Ascending aorta (tissue), 2 donors: ENCODE measurements around the gene TMIGD2. TPM values are rescaled to one million over a fixed set of nuclear protein-coding genes. Genes with fewer than 3 reads are reported as not detected.

Experiments used
- DNase-seq, 2 donors: peaks; one replicate each; pipeline ENCODE4 v3.0.0-alpha.2; 2019; ENCODE audit warnings: low spot score in 2 of 2
- H3K27ac ChIP-seq, 2 donors: fragments of 200-600 bp; sonication (generic); one replicate each; pipeline ENCODE4 v1.5.1; 2016 to 2017; ENCODE audit warnings: mild to moderate bottlenecking in 1 of 2
- H3K27me3 ChIP-seq: fragments of 200-600 bp; sonication (generic); one replicate; pipeline ENCODE4 v1.5.1; 2017
- H3K36me3 ChIP-seq, 2 donors: fragments of 200-600 bp; sonication (generic); one replicate each; pipeline ENCODE4 v1.5.1; 2016
- H3K4me1 ChIP-seq, 2 donors: fragments of 200-600 bp; sonication (generic); one replicate each; pipeline ENCODE4 v1.5.1; 2016 to 2017; ENCODE audit warnings: mild to moderate bottlenecking in 1 of 2
- H3K4me3 ChIP-seq, 2 donors: fragments of 200-600 bp; sonication (generic); one replicate each; pipeline ENCODE4 v1.5.1; 2016 to 2017; ENCODE audit warnings: mild to moderate bottlenecking in 1 of 2
- H3K9me3 ChIP-seq, 2 donors: fragments of 200-600 bp; sonication (generic); one replicate each; pipeline ENCODE4 v1.5.1; 2016
- intact Hi-C: fragments of 100-400 bp; cut with DNase I; formaldehyde crosslinking; loops from one replicate; pipeline ENCODE4 v1.15.1; 2023
- total RNA-seq: library from RNA; depleted of rRNA; stranded (reverse); fragments of >200 nt; gene quantifications from one replicate; pipeline ENCODE4 v1.1.0, GENCODE V29; 2016
- TF ChIP-seq, protein P1 (sequence below), 3 experiments: fragments of 200-600 bp in 2 of 3; fragments of 450-650 bp in 1 of 3; sonication (generic) in 2 of 3; IDR thresholded peaks; one replicate each; pipeline ENCODE4 v1.5.1; 2016 to 2019; ENCODE audit warnings: antibody characterized with exemption in 3 of 3, mild to moderate bottlenecking in 1 of 3, moderate library complexity in 1 of 3

Gene TMIGD2
- total RNA-seq, 1 donor from 2014 or later: not detected

DNA sequence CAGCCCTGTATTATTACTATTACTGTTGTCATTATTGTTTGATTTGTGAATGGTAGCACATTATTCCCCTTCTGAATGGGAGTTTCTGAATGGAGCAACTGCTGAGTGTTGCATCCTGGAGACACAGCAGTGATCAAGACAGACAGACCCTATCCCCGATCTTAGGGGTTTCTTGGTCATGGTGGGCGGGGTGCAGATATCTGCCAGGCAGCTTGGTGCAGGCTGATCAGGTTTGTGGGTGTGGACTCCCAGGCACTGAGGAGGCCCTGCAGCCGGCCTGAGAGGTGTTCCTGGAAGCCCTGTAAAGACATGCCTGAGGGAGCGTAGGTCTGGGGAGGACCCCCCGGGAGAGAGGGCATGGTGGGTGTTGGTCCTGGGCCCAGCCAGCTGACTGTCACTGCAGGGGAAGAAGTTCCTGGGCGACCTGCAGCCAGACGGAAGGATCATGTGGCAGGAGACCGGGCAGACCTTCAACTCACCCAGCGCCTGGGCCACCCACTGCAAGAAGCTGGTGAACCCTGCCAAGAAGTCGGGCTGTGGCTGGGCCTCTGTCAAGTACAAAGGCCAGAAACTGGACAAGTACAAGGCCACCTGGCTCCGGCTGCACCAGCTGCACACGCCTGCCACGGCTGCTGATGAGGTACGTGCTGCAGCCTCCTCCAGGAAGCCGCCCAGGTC lies 43.3 kb upstream of the TMIGD2 start:
- H3K4me3 ChIP-seq: no peak overlapping the region

DNA sequence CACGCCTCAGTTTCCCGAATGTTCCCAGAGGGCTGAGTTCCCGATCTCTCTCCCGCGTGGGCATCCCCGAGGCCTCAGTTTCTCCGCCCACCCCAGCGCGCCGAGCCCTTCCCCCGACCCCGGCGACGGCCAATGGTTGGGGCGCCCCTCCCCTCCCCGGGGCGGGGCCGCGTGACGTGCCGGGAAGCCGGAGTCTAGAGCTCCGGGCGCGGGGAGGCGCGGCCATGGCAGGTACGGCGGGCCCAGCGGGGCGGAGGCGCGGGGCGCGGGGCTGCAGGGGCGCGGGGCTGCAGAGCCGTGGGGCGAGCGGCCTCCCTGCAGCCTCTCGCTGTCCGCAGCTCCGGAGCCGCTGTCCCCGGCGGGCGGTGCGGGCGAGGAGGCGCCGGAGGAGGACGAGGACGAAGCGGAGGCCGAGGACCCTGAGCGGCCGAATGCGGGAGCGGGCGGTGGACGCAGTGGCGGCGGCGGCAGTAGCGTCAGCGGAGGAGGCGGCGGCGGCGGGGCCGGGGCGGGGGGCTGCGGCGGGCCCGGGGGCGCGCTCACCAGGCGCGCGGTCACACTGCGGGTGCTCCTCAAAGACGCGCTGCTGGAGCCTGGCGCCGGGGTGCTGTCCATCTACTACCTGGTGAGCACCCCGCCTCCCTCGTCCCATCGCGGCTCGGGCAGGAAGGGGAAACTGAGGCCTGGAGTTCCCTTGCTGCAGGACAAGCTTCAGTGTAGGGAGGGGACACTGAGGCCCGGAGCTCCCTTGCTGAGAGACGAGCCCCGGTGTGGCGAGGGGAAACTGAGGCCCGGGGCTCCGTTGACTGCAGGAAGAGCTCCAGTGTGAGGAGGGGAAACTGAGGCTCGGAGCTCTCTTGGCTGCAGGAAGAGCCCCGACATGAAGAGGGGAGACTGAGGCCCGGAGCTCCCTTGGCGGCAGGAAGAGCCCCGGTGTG lies 41.5 kb upstream of the TMIGD2 start, which contains the start of gene MPND:
TSS of gene MPND (plus strand) at position 193 of the 938 bp plus-strand sequence. CDS start at position 225, 32 bp downstream.
- peak within 1 kb of the TSS; percentile 68 to 94 for H3K4me3 ChIP-seq

More for the DNA sequence above, 43.3 kb upstream of the TMIGD2 start:
- no peak overlapping the region for H3K27ac ChIP-seq
- DNase-seq: no peak
- H3K27me3 ChIP-seq: no peaks in the 10 kb centered on the region
- H3K4me1 ChIP-seq: peaks cover 3 to 8% of the 10 kb centered on the region in 2 donors
- H3K36me3 ChIP-seq: no peaks in the 10 kb centered on the region
- TF ChIP-seq, protein P1, sequence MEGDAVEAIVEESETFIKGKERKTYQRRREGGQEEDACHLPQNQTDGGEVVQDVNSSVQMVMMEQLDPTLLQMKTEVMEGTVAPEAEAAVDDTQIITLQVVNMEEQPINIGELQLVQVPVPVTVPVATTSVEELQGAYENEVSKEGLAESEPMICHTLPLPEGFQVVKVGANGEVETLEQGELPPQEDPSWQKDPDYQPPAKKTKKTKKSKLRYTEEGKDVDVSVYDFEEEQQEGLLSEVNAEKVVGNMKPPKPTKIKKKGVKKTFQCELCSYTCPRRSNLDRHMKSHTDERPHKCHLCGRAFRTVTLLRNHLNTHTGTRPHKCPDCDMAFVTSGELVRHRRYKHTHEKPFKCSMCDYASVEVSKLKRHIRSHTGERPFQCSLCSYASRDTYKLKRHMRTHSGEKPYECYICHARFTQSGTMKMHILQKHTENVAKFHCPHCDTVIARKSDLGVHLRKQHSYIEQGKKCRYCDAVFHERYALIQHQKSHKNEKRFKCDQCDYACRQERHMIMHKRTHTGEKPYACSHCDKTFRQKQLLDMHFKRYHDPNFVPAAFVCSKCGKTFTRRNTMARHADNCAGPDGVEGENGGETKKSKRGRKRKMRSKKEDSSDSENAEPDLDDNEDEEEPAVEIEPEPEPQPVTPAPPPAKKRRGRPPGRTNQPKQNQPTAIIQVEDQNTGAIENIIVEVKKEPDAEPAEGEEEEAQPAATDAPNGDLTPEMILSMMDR (IDR thresholded peaks at IDR 0.05): no peak
- no peaks in the 10 kb centered on the region for H3K9me3 ChIP-seq
- intact Hi-C loops: no loop called here

DNA sequence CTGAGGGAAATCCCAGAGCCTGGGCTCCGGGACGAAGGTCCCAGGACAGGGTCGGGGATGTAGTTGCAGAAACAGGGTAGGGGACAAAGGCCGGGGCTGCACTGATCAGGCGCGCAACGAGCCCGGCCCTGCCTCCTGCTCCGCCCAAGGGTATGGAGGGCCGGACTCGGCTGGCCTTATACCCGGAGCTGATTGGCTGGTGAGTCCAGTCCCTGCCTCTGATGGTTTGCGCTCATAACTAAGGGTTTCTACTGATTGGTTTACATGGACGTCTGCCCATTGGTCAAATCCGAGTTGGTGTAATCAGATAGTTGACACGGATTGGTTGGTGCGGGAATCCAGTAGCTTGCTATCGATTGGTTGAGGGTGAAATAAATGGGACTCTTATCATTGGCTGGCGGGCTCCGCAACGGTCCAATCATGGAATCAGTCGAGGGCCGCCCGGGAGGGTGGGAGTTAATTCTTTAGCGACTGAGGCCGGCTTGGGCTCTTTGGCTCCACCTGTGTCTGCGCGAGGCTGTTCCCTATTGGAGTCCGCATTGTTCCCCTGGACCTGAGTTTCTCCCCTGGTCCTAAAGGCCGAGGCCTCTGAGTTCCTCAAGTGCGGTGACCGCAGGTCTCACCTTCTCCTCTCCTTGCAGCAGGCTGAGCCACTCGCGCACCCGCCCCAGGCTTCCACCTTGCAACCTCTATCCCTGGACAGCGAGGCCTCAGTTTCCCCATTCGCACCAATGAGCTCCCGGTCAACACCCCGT lies 40.6 kb upstream of the TMIGD2 start:
- Histone ChIP-seq H3K36me3 (no peaks in the 10 kb centered on the region), H3K4me1 (peaks cover 3 to 8% of the 10 kb centered on the region in 2 donors), H3K9me3 (no peaks in the 10 kb centered on the region), H3K27ac (peak overlapping the region; percentile 80 to 87), H3K4me3 (peak overlapping the region; percentile 68 to 94), H3K27me3 (no peaks in the 10 kb centered on the region)
- intact Hi-C loops: loop anchor here (1.0 to 2.0 kb wide), 6 partner anchors 14 to 128 kb away; partner anchors contain the start of genes CHAF1A, UBXN6 and YJU2
- peak; percentile 94 to 99 for DNase-seq
- TF ChIP-seq, protein P1 (IDR thresholded peaks at IDR 0.05): peak in 2 of 3 experiments; percentile 27 to 29

More for the DNA sequence above, 41.5 kb upstream of the TMIGD2 start, which contains the start of gene MPND:
- Histone ChIP-seq H3K36me3 (no peaks in the 10 kb centered on the region), H3K27ac (peak within 1 kb of the TSS; percentile 80 to 87), H3K27me3 (no peaks in the 10 kb centered on the region), H3K4me1 (peaks cover 3 to 8% of the 10 kb centered on the region in 2 donors), H3K9me3 (no peaks in the 10 kb centered on the region)
- intact Hi-C loops: loop anchor here (1.0 to 2.0 kb wide), 6 partner anchors 15 to 127 kb away; partner anchors contain the start of genes CHAF1A, UBXN6 and YJU2
- TF ChIP-seq, protein P1 (IDR thresholded peaks at IDR 0.05): no peak
- DNase-seq: peak; percentile 66 to 96

DNA sequence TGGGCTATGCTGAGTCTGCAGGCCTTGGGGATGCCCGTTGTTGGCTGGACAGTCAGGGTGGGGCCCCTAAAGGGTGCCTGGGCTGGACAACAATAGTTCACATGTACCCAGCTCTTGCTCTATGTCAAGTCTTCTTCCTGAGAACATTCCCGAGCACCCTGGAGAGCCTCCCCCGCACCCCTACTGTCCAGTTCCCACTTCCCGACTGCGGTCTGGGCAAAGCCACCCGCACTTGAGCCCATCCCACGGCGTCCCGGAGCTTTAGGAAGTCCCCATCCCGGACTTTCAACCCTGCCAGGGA lies 40.1 kb upstream of the TMIGD2 start:
- H3K36me3 ChIP-seq: no peaks in the 10 kb centered on the region
- H3K27me3 ChIP-seq: no peaks in the 10 kb centered on the region
- no peaks in the 10 kb centered on the region for H3K9me3 ChIP-seq
- TF ChIP-seq, protein P1 (IDR thresholded peaks at IDR 0.05): no peak
- peak overlapping the region; percentile 67 to 70 for H3K4me3 ChIP-seq
- peak in 1 of 2 donors; percentile 73 for DNase-seq
- peaks cover 3 to 8% of the 10 kb centered on the region in 2 donors for H3K4me1 ChIP-seq
- peak overlapping the region; percentile 80 to 87 for H3K27ac ChIP-seq
- intact Hi-C loops: loop anchor here (2.0 kb wide), 2 partner anchors 95 to 129 kb away; partner anchors contain the start of gene YJU2
